HFFc6 (cell line): ENCODE data around the gene KIF25. TPM values are rescaled to one million over a fixed set of nuclear protein-coding genes. Genes with fewer than 3 reads are reported as not detected.
A peak's percentile ranks its signal among the peaks of the same experiment; 100 is the strongest.

Source experiments
- DNase-seq: peaks from one replicate; pipeline ENCODE4 v3.0.0-alpha.2; 2018
- H3K27ac Mint-ChIP-seq: 2 replicates; pipeline ENCODE4 v1.8.0; 2020; ENCODE audit warnings: mild to moderate bottlenecking, mixed read lengths
- H3K27me3 Mint-ChIP-seq: 2 replicates; pipeline ENCODE4 v1.8.0; 2021; ENCODE audit warnings: mild to moderate bottlenecking, moderate library complexity, mixed read lengths; ENCODE audit not compliant: insufficient read depth
- H3K36me3 Mint-ChIP-seq: 2 replicates; pipeline ENCODE4 v1.8.0; 2021; ENCODE audit warnings: low read depth, mixed read lengths
- H3K4me1 Mint-ChIP-seq: 2 replicates; pipeline ENCODE4 v1.8.0; 2020; ENCODE audit warnings: low read depth, mixed read lengths
- H3K4me3 Mint-ChIP-seq: 2 replicates; pipeline ENCODE4 v1.8.0; 2020; ENCODE audit warnings: mild to moderate bottlenecking, moderate library complexity, mixed read lengths
- H3K9me3 Mint-ChIP-seq: 2 replicates; pipeline ENCODE4 v1.8.0; 2020; ENCODE audit warnings: mild to moderate bottlenecking, mixed read lengths
- total RNA-seq, 6 experiments: library from RNA; stranded (reverse); fragmentation: NEBNext Ultra II Directional; extraction: Animal tissue kit (Norgen Biotek cat#: 25700); gene quantifications; 2 replicates in 1 of 6; 3 replicates in 5 of 6; pipeline ENCODE4 v1.2.3, GENCODE V29; 2021
- TF ChIP-seq, protein P1 (sequence below): fragments of 200-600 bp; sonication (generic); IDR thresholded peaks from 2 replicates; pipeline ENCODE4 v1.5.0; 2021; ENCODE audit warnings: antibody characterized with exemption, mild to moderate bottlenecking

KIF25 gene
- total RNA-seq, 6 experiments from 2014 or later, result not detected

DNA sequence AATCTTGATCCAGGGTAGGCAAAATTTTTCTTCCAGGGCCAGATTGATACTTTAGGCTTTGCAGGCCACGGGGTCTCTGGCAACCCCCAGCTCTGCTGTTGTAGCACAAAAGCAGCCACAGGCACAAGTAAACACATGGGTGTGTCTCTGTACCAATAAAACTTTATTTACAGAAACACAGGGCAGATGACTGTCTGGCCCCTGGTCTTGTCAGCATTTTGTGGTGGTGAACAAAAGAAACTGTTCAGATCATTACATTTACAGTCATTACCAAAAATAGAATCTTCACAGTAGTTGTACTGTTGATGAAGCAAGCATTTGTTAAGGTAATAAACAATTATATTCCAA is 45.0 kb upstream of the KIF25 start:
- peaks cover 18% of the 10 kb centered on the region for H3K4me1 Mint-ChIP-seq
- no peak for DNase-seq
- H3K27ac Mint-ChIP-seq, result no peak overlapping the region
- H3K9me3 Mint-ChIP-seq, result no peaks in the 10 kb centered on the region
- H3K27me3 Mint-ChIP-seq, result no peaks in the 10 kb centered on the region; the same call in 1 of the 2 replicates
- no peak overlapping the region for H3K4me3 Mint-ChIP-seq
- peaks cover 16% of the 10 kb centered on the region for H3K36me3 Mint-ChIP-seq
- TF ChIP-seq, protein P1, sequence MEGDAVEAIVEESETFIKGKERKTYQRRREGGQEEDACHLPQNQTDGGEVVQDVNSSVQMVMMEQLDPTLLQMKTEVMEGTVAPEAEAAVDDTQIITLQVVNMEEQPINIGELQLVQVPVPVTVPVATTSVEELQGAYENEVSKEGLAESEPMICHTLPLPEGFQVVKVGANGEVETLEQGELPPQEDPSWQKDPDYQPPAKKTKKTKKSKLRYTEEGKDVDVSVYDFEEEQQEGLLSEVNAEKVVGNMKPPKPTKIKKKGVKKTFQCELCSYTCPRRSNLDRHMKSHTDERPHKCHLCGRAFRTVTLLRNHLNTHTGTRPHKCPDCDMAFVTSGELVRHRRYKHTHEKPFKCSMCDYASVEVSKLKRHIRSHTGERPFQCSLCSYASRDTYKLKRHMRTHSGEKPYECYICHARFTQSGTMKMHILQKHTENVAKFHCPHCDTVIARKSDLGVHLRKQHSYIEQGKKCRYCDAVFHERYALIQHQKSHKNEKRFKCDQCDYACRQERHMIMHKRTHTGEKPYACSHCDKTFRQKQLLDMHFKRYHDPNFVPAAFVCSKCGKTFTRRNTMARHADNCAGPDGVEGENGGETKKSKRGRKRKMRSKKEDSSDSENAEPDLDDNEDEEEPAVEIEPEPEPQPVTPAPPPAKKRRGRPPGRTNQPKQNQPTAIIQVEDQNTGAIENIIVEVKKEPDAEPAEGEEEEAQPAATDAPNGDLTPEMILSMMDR, result no peak

DNA sequence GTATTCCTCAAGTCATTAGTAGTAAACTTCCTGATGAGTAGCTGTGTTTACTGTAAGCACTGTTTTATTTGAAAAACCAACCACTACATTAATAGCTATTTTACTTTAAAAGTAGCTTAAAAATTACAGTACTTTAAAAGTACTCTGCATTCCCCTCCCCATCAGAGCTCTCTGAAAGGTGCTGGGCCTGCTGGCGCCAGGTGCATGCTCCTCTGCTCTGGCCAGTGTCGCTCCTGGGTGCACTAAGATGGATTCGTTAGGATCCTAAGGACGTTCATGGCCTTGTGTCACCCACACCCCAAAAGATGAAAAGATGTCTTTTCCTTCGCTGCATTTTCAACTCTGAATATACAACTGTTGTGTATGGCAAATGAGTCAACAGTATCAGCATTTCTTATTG is 43.9 kb upstream of the KIF25 start:
- no peak for DNase-seq
- Mint-ChIP-seq H3K27ac (no peak overlapping the region), H3K9me3 (no peaks in the 10 kb centered on the region), H3K36me3 (peaks cover 16% of the 10 kb centered on the region), H3K4me1 (peaks cover 22% of the 10 kb centered on the region), H3K4me3 (no peak overlapping the region), H3K27me3 (no peaks in the 10 kb centered on the region; the same call in 1 of the 2 replicates)
- TF ChIP-seq, protein P1, result no peak

DNA sequence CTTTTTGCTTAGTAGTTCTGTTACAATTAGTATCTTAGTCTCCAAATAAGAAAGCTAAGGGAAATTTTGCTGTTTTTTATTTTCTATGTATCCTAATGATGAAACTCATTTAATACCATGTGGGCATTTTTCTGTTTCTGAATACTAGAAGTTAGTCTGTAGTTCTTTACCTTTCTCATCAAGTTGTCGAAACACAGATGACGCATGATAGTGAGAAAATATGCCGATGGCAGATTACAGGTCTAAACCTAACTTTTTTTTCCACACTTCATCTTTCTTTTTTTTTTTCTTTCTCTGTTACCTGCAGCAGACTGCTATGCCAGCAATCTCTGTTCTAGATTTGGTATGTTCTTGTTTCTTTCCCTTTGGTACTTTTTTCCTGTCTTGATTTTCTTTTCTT is 43.3 kb upstream of the KIF25 start:
- Mint-ChIP-seq H3K4me3 (no peak overlapping the region), H3K27ac (no peak overlapping the region), H3K36me3 (peaks cover 11% of the 10 kb centered on the region), H3K9me3 (no peaks in the 10 kb centered on the region), H3K4me1 (peaks cover 16% of the 10 kb centered on the region), H3K27me3 (no peaks in the 10 kb centered on the region)
- DNase-seq, result no peak
- TF ChIP-seq, protein P1, result no peak

DNA sequence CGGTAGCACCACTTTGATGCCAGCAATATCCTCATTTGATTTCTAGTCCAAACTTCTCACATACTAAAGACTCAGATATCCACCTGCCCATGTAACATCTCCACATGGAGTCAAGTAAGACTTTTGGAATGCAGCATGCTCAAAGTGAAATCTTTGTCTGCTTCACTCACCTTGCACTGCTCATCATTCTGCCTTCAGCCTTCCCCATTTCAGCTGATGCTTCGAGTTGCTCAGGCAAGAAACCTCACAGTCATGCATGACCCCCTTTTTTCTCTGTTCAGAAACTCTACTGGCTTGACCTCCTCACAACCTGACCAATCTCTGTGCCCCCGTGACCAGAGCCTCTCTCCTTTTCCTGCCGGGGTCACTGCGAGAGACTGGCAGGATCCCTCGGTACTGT is 41.0 kb upstream of the KIF25 start:
- TF ChIP-seq, protein P1, result no peak
- no peak for DNase-seq
- Mint-ChIP-seq H3K9me3 (no peaks in the 10 kb centered on the region), H3K4me1 (peaks cover 16% of the 10 kb centered on the region), H3K36me3 (peaks cover 11% of the 10 kb centered on the region), H3K27me3 (no peaks in the 10 kb centered on the region), H3K4me3 (no peak overlapping the region), H3K27ac (no peak overlapping the region)

DNA sequence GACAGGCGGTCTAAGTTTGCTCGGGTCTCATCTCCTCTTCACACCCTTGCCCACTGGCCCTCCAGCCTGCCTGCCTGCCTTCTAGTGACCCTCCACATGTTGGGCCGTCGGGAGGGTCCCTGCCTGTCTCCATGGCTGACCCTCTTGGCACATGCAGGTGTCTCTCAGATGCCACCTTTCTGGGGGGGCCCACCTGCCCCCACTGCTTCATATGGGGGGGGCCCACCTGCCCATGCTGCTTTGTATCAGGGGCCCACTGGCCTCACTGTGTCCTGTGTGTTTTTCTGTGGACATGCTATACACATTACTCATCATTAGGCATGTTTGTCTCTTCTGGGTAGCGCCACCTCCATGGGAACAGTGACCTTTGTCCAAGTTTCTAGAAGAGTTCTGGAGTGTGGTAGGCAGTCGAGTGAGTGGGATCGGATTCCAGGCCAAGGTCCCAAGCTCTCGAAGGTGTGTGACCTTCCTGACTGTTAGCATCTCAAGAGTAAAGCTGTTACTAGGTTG is 40.4 kb upstream of the KIF25 start:
- H3K9me3 Mint-ChIP-seq, result no peaks in the 10 kb centered on the region
- H3K27ac Mint-ChIP-seq, result peak overlapping the region; percentile 31; the same call in 1 of the 2 replicates
- TF ChIP-seq, protein P1, result no peak
- no peak overlapping the region for H3K4me3 Mint-ChIP-seq
- H3K27me3 Mint-ChIP-seq, result no peaks in the 10 kb centered on the region
- DNase-seq, result no peak
- H3K4me1 Mint-ChIP-seq, result peaks cover 16% of the 10 kb centered on the region
- peaks cover 10% of the 10 kb centered on the region; the same call in 1 of the 2 replicates for H3K36me3 Mint-ChIP-seq

DNA sequence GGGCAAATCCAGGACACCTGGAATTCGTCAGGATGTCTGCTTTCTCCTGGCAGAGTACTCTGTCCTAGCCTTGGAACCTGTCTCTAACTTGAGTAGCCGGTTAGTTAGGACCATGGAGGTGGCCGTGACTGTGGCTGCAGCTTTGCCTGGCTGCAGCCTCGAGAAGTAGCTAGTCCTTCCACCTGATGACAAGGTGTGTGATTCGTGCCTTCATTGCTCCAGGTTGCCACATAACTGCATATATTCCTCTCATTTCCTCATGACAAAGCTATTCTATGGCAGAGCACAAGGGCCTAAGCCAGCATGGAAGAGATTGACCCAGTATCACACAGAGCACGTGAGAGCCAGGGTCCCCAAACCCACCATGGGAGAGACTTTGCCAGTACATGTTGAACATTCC is 39.8 kb upstream of the KIF25 start:
- Mint-ChIP-seq H3K27ac (no peak overlapping the region), H3K36me3 (peaks cover 14% of the 10 kb centered on the region; the same call in 1 of the 2 replicates), H3K27me3 (no peaks in the 10 kb centered on the region), H3K9me3 (no peaks in the 10 kb centered on the region), H3K4me3 (no peak overlapping the region), H3K4me1 (peaks cover 16% of the 10 kb centered on the region)
- TF ChIP-seq, protein P1, result no peak
- DNase-seq, result no peak
